ENCODE data around the gene GPA33.
"Not testable (repeated sequence)": the region's sequence is repeated elsewhere in the genome, so short reads cannot be mapped to it uniquely, and the experiment has no call there.

Gene GPA33

DNA sequence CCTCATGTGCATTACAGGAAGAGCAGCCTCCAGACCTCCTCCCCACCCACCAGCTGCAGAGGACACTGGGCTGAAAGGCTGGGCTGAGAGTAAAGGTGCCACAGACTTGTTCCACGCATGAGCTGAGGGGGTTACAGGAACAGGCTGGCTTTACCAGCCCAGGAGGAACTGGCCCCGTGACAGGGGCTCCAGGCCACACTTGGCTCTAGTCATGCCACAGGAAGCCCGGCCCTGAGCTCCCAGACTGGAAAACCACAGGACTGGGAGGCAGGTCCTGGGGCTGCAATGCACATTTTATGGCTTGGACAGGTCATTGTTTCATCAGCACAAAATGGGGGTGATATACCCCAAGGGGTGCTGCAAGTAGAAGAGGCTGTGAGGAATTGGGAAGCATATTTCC, 35.6 kb downstream of the GPA33 start:
- no peak for DNase-seq

DNA sequence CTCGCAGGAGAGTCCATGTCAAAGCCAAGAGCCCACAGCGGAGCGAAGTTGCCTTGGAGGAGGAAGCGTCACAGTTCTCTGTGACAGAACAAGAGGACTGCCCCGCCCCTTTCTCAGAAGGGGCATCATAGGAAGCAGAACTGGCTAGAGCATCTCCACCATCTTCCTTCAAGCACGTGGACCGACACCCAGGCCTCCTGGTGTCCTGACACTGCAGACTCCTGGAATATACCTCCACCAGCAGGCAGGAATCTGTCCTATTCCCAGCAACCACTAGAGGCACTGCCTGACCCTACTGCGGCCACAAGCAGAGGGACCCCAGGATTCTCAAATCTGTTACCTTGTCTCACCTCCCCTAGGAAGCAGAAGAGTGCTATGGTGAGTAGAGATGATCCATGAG, 37.8 kb downstream of the GPA33 start:
- DNase-seq: no peak

DNA sequence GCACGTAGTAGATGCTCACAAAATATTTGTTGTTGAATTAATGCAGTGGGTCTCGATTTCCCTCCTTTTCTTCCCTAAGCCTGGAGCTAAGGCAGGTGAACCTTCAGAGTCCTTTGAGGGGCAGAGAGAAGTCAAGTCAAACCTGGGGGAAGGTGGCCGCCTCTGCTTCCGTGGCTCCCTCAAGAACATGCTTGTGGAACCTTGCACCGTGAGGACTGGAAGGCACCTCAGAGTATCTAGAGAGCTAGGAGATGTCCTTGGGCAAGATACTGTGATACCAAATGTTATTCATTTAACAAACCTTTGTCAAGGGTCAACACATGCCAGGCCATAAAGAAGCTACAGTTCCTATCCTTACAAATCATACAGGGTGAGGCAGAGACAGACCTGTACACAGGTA, 38.3 kb downstream of the GPA33 start:
- no peak for DNase-seq

DNA sequence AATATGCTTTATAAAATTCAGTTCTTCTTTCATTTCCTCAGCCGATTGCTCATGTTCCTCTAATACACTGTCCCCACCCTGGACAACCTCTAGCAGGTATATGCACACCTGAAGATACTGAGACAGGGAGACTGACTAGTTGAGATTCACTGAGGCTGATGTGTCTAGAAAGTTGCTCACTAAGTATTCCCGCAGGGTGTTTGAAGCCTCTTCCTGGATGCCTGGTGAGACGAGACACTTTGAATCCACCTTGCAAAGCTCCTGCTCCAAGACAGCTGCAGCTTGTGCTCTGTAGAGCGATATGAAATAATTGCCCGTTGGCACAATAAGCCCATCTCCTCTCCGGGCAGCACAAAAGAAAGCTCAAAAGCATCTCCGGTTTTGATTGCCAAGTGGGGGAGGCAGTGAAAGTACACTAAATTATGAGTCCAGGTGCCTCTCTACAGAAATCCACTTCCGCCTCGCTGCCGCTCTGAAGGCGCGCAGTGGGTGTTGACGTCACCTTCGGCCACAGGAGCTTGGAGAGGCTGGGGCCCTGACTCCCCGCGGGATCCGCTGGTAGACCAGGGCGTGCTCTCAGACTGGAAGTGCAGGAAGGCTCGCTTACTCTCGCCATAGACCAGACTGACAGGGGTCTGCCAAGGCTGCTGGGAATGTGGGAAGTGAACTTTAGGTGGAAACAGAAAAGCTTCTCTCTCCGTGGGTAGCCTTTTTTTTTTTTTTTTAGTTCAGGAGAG, 46.3 kb downstream of the GPA33 start:
- DNase-seq: peak in 1 of 2 donors; percentile 7

DNA sequence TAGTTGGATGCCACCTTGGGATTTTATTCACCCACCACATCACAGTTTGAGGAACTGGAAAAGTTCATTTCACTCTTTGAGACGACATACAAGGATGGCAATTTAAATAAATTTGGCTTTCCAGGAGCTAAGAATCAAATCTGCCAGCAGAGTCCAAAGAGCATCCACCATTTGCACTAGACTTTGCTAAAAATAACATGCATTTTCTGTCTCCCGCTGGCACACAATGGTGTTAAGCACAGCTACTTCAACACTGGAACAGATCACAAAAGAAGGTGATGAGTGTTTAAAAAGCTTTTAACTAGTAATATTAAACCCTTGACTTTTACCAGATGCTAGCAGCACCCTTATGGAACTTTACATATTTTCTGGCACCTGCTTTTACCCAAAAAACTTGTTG, 56.5 kb downstream of the GPA33 start:
- DNase-seq: no peak

DNA sequence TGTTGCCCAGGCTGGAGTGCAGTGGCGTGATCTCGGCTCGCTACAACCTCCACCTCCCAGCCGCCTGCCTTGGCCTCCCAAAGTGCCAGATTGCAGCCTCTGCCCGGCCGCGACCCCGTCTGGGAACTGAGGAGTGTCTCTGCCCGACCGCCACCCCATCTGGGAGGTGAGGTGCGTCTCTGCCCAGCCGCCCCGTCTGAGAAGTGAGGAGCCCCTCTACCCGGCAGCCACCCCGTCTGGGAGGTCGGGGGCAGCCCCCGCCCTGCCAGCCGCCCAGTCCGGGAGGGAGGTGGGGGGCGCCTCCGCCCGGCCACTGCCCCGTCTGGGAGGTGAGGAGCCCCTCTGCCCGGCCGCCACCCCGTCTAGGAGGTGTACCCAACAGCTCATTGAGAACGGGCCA, 60.6 kb downstream of the GPA33 start:
- not testable (repeated sequence) for DNase-seq

DNA sequence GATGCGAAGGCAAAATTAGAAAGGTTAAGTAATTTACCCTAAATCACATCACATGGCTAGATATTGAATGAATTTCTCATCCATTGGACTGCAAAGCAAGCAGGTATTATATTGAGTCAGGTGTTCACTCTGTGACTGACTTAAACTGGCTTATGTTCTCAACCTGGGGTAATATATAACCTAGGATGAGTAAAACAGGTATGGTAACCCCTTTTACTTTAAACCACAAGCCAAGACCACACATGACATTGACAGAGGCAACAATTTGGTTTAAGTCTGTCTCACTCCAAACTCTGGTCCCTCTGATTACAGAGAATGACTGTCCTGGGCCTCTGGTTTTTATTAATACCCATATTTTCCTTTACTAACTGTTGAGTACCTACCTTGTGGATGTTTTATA, 67.8 kb downstream of the GPA33 start:
- DNase-seq: no peak

DNA sequence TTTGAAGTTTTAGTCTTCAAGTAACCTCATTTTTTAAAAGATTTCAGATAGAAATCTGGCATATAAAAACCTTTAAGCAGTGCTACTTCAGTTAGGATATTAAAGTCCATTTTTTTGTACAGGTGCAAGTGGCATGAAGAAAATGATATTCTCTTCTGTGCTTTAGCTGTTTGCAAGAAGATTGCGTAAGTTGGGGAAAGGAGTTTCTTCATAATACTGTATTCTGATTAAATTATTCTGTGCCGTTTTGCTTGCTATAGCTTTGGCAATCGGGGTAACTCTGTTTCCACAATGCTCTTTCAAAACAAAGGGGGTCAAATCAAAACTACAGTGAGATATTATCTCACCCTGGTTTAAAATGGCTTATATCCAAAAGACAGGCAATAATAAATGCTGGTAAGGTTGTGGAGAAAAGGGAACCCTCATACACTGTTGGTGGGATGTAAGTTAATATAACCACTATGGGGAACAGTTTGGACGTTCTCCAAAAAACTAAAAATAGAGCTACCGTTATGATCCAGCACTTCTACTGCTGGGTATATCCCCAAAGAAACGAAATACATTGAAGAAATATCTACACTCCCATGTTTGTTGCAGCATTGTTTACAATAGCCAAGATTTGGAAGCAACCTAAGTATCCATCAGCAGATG, 74.0 kb downstream of the GPA33 start:
- DNase-seq: no peak

DNA sequence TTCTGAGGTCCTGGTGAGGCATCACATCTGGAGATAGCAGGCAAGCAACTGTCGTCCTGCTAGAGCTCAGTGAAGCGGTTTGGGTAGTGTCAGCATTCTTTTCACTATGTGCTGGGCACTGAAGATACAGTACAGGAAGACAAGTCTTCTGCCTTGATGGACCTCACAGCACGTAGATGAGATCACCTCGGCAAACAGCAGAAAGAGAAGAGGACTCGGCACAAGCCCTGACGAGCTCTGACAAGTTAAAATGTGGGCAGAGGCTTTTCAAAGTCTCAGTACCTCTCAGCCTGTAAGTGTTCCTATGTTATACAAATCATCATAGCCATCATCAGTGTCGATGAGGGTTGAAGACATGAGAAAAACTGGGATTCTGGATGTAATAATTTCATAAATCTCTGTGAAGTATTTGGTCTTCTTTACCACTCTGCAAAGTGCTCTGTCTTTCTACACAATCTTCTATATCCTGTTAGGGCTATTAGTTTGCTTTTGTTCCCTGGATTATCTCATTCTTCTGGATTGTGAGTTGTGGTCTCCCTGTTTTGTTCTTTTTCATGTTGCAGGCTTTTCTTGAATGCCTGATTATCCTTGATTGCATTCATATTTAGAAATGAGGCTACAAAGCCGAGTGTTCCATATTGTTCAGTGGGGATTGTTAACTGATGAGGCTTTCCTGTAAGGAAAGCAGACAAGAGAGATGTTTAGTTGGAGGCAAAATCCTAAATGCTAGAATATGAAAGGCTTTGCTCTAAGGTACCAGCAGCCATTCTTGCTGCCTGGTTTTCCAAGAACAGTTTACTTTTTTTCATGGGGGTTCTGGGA, 76.9 kb downstream of the GPA33 start:
- DNase-seq: no peak

DNA sequence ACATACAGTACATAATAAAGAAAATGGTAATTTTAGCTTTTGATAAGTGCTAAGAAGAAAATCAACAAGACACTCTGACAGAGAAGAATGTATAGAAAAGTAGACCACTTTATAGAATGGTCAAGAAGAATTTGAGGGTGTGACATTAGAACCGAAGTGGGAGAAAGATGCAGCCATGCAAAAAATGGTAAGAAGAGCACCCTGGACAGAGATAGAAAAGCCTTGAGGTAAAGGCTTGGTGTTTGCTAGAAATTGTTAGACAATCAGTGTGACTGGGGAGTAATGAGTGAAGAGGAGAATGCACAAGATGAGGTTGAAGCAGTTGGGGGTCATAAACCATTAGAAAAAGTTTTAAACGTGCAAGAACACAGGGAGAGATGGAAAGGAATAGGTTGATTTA, 77.6 kb downstream of the GPA33 start:
- DNase-seq: no peak

DNA sequence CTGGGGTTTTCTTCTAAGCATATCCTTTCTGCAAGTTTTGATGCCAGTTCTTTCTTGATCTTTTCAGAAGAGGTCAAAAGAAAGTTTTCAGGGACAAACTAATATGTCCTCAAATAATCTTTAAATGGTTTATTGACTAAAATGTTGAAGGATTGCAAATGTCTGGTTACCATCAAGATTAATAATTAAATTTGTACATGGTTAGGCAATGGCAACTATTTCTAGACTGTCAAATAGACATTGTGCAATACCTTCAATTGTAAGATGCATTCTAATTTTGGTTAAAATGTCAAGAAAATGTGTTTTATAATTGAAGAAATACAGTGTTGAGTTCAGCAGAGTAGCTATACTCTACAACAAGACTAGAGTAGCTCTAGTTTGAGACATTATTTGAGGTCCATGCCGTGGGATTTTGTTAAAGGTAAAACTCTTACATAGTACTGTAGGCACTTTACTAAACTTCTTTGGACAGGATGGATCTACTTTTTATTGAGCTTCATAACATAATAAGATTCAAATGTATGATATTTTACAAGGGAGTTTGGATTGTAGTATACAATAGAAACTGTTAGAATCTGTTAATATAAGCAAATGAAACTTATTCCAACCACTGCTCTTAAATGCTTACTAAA, 78.5 kb downstream of the GPA33 start:
- DNase-seq: no peak

DNA sequence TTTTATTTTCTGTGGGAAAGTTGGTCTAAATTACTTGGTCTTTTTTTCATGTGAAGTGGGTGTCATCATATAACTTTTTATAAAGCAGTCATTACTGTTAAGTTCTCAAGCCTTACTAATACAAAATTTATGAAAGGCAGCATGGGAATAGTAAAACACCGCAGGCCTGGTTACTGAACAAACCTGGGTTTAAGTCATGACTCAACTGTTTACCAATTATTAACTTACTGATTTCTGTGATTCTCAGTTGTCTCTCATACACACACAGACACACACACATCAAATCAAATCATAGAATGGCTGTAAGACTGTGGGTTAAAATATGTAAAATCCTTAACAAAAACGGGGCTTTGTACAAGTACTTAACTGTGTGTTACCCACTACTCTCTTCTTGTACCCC, 86.5 kb downstream of the GPA33 start:
- no peak for DNase-seq
